Dermis microvascular lymphatic vessel endothelial cell (primary cell): ENCODE results near the gene NPY2R. TPM values are rescaled to one million over a fixed set of nuclear protein-coding genes. Genes with fewer than 3 reads are reported as not detected.

ENCODE experiments used
- DNase-seq, 2 donors: peaks; one replicate each; pipeline versions ENCODE4 v3.0.0 to v3.0.0-alpha.2; 2010; ENCODE audit warnings: low read depth in 2 of 2
- total RNA-seq: library from RNA; depleted of rRNA; stranded (reverse); fragments of >200 nt; gene quantifications from 2 replicates; pipeline ENCODE4 v1.2.1, GENCODE V29; 2014

The NPY2R gene
- total RNA-seq, 1 donor from 2014 or later: not detected

DNA sequence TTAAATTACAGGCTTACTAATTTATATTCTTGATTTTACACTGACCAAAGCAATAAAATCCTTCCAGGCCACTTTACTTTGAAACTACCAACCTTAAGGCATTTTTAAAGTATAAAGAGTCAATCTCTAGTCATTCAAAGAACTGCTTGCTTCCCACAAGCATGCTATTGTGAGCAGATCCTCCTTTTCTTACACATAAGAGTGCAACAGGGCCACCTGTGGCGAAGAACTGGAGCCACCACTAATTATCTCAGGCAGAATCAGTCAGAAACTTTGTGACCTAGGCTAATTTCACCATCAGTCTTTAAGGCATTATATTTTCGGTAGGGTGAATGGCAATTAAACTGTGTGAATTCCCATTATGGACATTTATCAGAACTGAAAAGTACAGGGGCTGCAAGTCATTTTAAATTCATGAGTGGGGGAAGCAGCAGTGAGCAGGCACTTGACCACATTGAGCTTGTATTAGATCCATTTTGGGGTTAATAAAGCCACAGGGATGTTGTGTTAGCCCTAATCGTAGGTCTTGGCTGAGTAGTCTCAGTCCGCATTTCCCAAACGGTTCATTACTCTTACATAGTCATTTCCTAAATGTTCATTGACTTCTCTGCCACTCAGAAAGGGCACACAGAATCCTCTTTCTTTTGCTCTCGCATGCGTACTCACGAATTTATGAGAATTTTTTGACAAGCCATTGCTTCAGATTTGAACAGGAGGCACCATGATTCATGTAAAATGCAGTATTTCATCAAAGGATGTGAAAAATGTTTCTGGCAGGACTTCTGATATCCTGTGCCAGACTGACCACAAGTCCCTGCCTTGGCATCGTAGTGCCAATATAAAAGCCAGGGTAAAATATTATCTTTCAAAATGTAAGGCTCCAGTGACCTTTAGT, 39.8 kb downstream of the NPY2R start:
- no peak for DNase-seq

DNA sequence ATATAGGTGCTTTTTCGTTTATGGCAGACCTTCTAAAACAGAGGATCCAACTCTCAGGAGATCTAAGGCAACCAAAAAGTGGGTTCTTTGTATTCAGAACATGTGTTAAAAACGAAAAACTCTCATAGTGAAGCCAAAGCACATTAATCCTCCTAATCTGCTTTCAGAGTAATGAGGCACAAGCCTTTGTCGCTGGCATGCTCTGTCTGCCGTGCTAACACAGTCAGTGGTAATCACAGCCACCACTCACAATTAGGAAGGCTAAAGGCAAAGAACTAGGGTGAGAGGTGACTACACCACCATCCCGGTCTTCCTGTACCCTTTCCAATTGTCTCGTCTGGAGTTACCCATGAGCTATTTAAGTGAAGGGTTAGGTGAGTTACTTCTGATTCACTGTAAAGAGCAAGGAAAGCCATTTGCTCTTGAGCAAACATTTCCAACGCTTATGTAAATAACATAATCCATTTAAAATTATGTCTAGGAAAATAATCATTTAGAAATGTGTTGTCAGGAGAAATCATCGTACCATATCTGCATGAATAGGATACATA, 40.7 kb downstream of the NPY2R start:
- DNase-seq: no peak

DNA sequence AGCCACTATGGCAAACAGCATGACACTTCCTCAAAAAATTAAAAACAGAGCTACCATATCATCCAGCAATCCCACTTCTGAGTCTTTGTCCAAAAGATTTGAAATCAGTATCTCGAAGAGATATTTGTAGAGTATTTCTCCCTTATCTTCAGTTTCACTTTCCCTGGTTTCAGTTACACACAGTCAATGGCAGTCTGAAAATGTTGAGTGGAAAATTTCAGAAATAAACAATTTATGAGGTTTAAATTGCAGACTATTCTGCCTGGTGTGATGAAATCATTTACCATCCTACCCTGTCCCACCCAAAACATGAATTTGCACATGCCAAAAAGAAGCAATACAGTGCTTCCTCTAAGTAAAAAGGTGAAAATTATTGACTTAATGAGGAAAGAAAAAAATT, 43.9 kb downstream of the NPY2R start:
- no peak for DNase-seq

DNA sequence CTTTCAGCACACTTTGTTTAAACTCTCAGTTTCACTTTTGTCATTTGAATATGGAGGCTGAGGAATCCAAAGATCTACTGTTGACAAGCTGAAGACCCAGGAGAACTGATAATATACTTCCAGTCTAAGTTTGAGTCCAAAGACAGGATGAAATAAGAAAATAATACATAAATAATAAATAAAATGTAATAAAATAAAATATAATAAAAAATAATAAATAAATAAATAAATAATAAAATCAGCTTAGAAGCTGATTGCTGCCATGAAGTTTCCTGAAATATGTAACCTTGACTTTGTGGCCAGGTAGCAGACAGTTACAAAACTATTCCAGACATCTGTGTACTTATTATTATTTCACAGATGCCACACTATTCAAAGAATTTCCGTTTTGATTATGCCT, 55.0 kb downstream of the NPY2R start:
- DNase-seq: no peak

DNA sequence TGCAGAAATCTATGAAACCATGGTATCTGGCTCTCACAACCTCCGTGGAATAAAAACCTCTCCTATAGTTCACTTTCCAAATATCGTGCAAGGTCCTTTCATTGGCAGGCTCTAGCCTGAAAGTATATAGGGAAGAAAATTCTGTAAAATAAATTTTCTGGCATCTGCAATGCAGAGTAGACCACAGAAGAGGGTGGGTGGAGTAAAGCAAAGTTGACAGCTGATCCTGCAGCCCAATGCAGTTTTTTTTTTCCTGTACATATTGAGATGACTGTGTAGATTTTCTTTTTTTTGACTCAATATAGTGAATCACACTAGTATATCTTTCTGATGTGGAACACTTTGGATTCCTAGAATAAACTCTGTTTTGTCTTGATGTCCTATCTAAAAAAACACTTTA, 56.7 kb downstream of the NPY2R start:
- DNase-seq: no peak

Other genes with a start within 250 kb of the NPY2R start
- under 0.01 and 0.13 TPM in 2 replicates for gene MAP9, start 168.3 kb downstream of the NPY2R start, total RNA-seq